GM12878 (cell line): ENCODE results near the gene IDH3B. TPM values are rescaled to one million over a fixed set of nuclear protein-coding genes. Genes with fewer than 3 reads are reported as not detected.

Source experiments
- ATAC-seq: fragments of 200-7000 bp; cut with Tn5 transposase; 3 replicates; pipeline ENCODE4 v1.9.1; 2020; ENCODE audit warnings: mild to moderate bottlenecking, moderate library complexity
- BruUV-seq: library from RNA; stranded (reverse); fragments of 400-500 nt; replicated peaks from 2 replicates; lab custom pipeline; 2021; lab: Mats Ljungman, UMichigan
- CTCF ChIA-PET: fragments of 300-600 bp; sonication (Branson Sonifier 250); formaldehyde crosslinking; extraction: SDS; loops from one replicate; lab custom pipeline; 2021; ENCODE audit warnings: inconsistent platforms; lab: Yijun Ruan, JAX
- POLR2A ChIA-PET: fragments of 350-600 bp; formaldehyde crosslinking; extraction: SDS; loops from one replicate; lab custom pipeline; 2021; ENCODE audit warnings: inconsistent platforms; lab: Charles Lee
- RAD21 ChIA-PET: fragments of 300-600 bp; sonication (Branson Sonifier 250); formaldehyde crosslinking; loops from one replicate; lab custom pipeline; 2023; ENCODE audit warnings: antibody characterized with exemption; ENCODE audit not compliant: unreplicated experiment; lab: Charles Lee
- SMC1A ChIA-PET: fragments of 300-600 bp; sonication (Branson Sonifier 250); formaldehyde crosslinking; loops from one replicate; lab custom pipeline; 2023; ENCODE audit not compliant: unreplicated experiment, uncharacterized antibody; lab: Charles Lee
- DNase-seq: peaks from one replicate; pipeline ENCODE4 v3.0.0-alpha.2; 2011; ENCODE audit warnings: low read depth, low spot score
- FAIRE-seq: peaks from 3 replicates; lab custom pipeline; 2011; peaks lifted over from hg19 to GRCh38; lab: Jason Lieb, UNC
- H2AFZ ChIP-seq: 2 replicates; pipeline ENCODE4 v1.6.0; 2011; ENCODE audit warnings: low read depth, low read length, control low read depth; ENCODE audit not compliant: control insufficient read depth
- H3K27ac ChIP-seq: 2 replicates; pipeline ENCODE4 v1.5.1; 2011; ENCODE audit warnings: control low read depth; ENCODE audit not compliant: control insufficient read depth, insufficient read depth
- H3K27me3 ChIP-seq, 2 experiments: replicated peaks in 1 of 2; 2 replicates each; pipeline versions ENCODE4 v1.6.0 to v1.6.1; 2011; ENCODE audit warnings: low read length in 1 of 2; ENCODE audit not compliant: control insufficient read depth in 2 of 2, insufficient read depth in 2 of 2
- H3K36me3 ChIP-seq, 2 experiments: 2 replicates each; pipeline ENCODE4 v1.5.1; 2011; ENCODE audit warnings: low read length in 1 of 2; ENCODE audit not compliant: control insufficient read depth in 2 of 2, insufficient read depth in 2 of 2
- H3K4me1 ChIP-seq: 2 replicates; pipeline ENCODE4 v1.6.1; 2011; ENCODE audit warnings: mild to moderate bottlenecking, low read length, moderate library complexity, mixed read lengths; ENCODE audit not compliant: control insufficient read depth, insufficient read depth
- H3K4me2 ChIP-seq: 2 replicates; pipeline ENCODE4 v1.6.0; 2011; ENCODE audit warnings: control low read depth; ENCODE audit not compliant: control insufficient read depth, insufficient read depth
- H3K4me3 ChIP-seq: fragments of 200-600 bp; sonication (generic); 2 replicates; pipeline ENCODE4 v1.5.1; 2016
- H3K79me2 ChIP-seq: 2 replicates; pipeline ENCODE4 v1.6.0; 2011; ENCODE audit warnings: low read length; ENCODE audit not compliant: control insufficient read depth, insufficient read depth
- H3K9ac ChIP-seq: 2 replicates; pipeline ENCODE4 v1.8.0; 2011; ENCODE audit warnings: low read length, control low read depth, mixed read lengths; ENCODE audit not compliant: control insufficient read depth, insufficient read depth
- H3K9me3 ChIP-seq: replicated peaks from 3 replicates; pipeline ENCODE4 v1.5.1; 2011; ENCODE audit warnings: mild to moderate bottlenecking, low read length; ENCODE audit not compliant: control insufficient read depth, insufficient read depth
- H4K20me1 ChIP-seq: 2 replicates; pipeline ENCODE4 v1.6.0; 2011; ENCODE audit not compliant: control insufficient read depth, insufficient read depth
- ASH2L ChIP-seq: fragments of 300-600, 200-600 bp; sonication (generic); IDR thresholded peaks from 2 replicates; pipeline ENCODE4 v1.6.1; 2017; ENCODE audit warnings: low read depth, mild to moderate bottlenecking, borderline replicate concordance
- BRCA1 ChIP-seq: IDR thresholded peaks from 2 replicates; pipeline ENCODE4 v1.6.1; 2011; ENCODE audit warnings: low read depth, low read length, improper control_type of control experiment
- CHD2 ChIP-seq: IDR thresholded peaks from 2 replicates; pipeline ENCODE4 v1.6.1; 2011; ENCODE audit warnings: low read depth, low read length, improper control_type of control experiment, borderline replicate concordance
- IKZF1 ChIP-seq: fragments of 450-650 bp; conservative IDR thresholded peaks from 2 replicates; pipeline ENCODE4 v1.6.1; 2017; ENCODE audit warnings: antibody characterized with exemption, mild to moderate bottlenecking
- JUND ChIP-seq: IDR thresholded peaks from 2 replicates; pipeline ENCODE4 v1.6.1; 2012; ENCODE audit warnings: low read depth, mild to moderate bottlenecking, low read length, improper control_type of control experiment, moderate library complexity
- KAT2A ChIP-seq: conservative IDR thresholded peaks from 2 replicates; pipeline ENCODE4 v1.6.1; 2011; ENCODE audit warnings: low read depth, low read length; ENCODE audit not compliant: control insufficient read depth
- MEF2A ChIP-seq: IDR thresholded peaks from 2 replicates; pipeline ENCODE4 v1.6.1; 2011; ENCODE audit warnings: low read depth, mild to moderate bottlenecking, low read length, moderate library complexity; ENCODE audit not compliant: insufficient read depth
- NR2C1 ChIP-seq: fragments of 450-650 bp; IDR thresholded peaks from 2 replicates; pipeline ENCODE4 v1.6.1; 2017; ENCODE audit warnings: antibody characterized with exemption, mild to moderate bottlenecking, moderate library complexity
- POLR2A ChIP-seq: IDR thresholded peaks from 2 replicates; pipeline ENCODE4 v1.6.1; 2011; ENCODE audit warnings: low read depth, mild to moderate bottlenecking, low read length
- SIN3A ChIP-seq: IDR thresholded peaks from 2 replicates; pipeline ENCODE4 v1.6.1; 2012; ENCODE audit warnings: low read depth, low read length, improper control_type of control experiment
- SMC3 ChIP-seq: IDR thresholded peaks from 2 replicates; pipeline ENCODE4 v1.6.1; 2011; ENCODE audit warnings: low read length, improper control_type of control experiment, borderline replicate concordance
- STAT1 ChIP-seq: fragments of 450-650 bp; conservative IDR thresholded peaks from 2 replicates; pipeline ENCODE4 v1.6.1; 2014; ENCODE audit warnings: antibody characterized with exemption, mild to moderate bottlenecking
- TAF1 ChIP-seq: IDR thresholded peaks from 2 replicates; pipeline ENCODE4 v1.6.1; 2011; ENCODE audit warnings: mild to moderate bottlenecking, low read depth, low read length, borderline replicate concordance
- TCF12 ChIP-seq: IDR thresholded peaks from 2 replicates; pipeline ENCODE4 v1.6.1; 2011; ENCODE audit warnings: low read depth, mild to moderate bottlenecking, low read length
- ZNF207 ChIP-seq: fragments of 450-650 bp; IDR thresholded peaks from 2 replicates; pipeline ENCODE4 v1.6.1; 2014; ENCODE audit warnings: antibody characterized with exemption, mild to moderate bottlenecking, borderline replicate concordance
- ZNF622 ChIP-seq: fragments of 450-650 bp; IDR thresholded peaks from 2 replicates; pipeline ENCODE4 v1.6.1; 2017; ENCODE audit warnings: mild to moderate bottlenecking, inconsistent platforms
- WGBS: methylation state at CpG from one replicate; pipeline ENCODE4 v1.1.6; 2016; ENCODE audit warnings: low lambda C conversion rate; ENCODE audit not compliant: insufficient replicate concordance, insufficient coverage; ENCODE audit errors: missing lambda C conversion rate; 5-methylcytosine and 5-hydroxymethylcytosine counted together
- in situ Hi-C: fragments of 300-500 bp; cut with MboI; formaldehyde crosslinking; loops from 9 replicates; pipeline ENCODE4 v1.14.3; 2018; ENCODE audit warnings: mixed read lengths
- intact Hi-C: fragments of 100-400 bp; cut with micrococcal nuclease; formaldehyde crosslinking; loops from one replicate; pipeline ENCODE4 v1.14.2; 2022; ENCODE audit not compliant: unreplicated experiment
- polyA plus RNA-seq, 11 experiments: library from polyadenylated mRNA; depleted of rRNA in 4 of 11; unstranded in 6 of 11; stranded (reverse) in 5 of 11; fragments of >200 nt; fragmentation: Nextera tagmentation in 4 of 11; fragmentation: Illumina TruSeq in 1 of 11; extraction: Ambion mirVana in 4 of 11; extraction: Trizol in 1 of 11; gene quantifications; 1 replicate in 1 of 11; 2 replicates in 10 of 11; pipeline versions ENCODE4 v1.2.1 to v1.2.3, GENCODE V29; 2011 to 2016; ENCODE audit warnings: inconsistent platforms in 2 of 11, missing spikeins in 2 of 11, low read depth in 1 of 11
- total RNA-seq, 4 experiments: library from RNA; depleted of rRNA in 3 of 4; stranded (reverse); fragments of >200 nt in 3 of 4; fragmentation: Illumina TruSeq in 1 of 4; extraction: Trizol in 1 of 4; gene quantifications; 2 replicates each; pipeline versions ENCODE4 v1.2.1 to v1.2.3, GENCODE V29; 2013 to 2021
- TF ChIP-seq, protein P1 (sequence below): fragments of 450-650 bp; IDR thresholded peaks from 2 replicates; pipeline ENCODE4 v1.6.1; 2017; ENCODE audit warnings: mild to moderate bottlenecking, moderate library complexity
- TF ChIP-seq, protein P2 (sequence below): fragments of 450-650 bp; IDR thresholded peaks from 2 replicates; pipeline ENCODE4 v1.6.1; 2014; ENCODE audit warnings: mild to moderate bottlenecking

The IDH3B gene
- total and polyA plus RNA-seq, 10 of the 15 experiments (the other 5 are each of a cell fraction or from before 2014, with no cell fraction given), result 65.3 to 177 (median 121) TPM

DNA sequence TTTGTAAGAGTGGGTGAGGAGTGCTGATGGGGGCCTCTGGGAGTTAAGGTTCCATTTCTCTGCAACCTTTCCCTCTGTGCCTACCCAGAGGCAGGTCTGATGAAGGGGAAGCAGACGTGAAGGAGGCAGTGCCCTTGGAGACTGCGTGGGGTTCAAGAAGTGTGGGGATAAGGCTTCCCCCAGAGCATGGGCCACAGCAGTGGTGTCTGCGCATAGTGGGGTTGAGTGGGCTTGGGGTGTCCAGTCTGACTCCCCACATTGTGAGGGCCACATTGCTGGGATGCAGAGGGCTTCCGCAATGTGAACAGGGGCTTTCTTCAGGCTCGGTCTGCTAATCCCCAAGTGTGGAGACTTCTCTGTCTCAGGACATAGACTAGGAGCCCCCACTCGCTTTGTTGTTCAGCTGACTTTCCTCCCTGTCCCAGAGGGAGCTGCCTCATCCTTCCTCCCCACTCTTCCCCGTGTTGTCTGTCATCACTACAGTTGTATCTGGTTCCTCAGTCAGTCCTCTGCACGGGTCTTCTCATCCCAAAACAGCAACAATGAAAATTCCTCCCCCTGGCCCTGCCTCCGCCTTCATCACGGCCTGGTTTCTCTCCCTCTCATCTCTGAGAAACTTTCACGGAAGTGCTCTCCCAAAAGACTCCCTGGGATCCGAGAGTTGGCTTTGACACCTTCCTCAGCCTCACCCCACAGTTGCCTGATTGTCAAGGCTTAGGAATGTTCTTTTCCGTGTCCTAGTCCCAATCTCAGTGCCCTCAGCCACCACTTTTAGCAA lies 31.4 kb upstream of the IDH3B start (continued):
- no peak for TF ChIP-seq MEF2A
- TF ChIP-seq CHD2, result no peak
- TF ChIP-seq KAT2A, result no peak

DNA sequence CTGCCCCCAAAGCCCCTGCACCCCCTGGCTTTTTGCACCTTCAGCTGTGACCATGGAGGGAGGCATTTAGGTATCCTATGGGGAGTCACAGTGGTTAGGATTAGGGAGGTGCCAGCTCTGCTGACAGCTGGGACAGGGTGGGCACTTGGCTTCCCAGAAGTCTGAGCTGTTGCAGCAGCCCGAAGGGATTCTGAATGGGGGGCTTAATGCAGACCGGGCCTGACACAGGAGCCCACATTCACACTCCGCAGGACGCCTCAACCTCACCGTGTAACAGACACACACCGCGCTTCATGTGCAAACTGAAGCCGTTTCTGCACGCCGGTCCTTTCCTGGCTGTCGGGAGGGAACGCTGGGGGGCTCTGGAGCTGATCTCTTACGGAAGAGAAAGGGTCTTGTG lies 30.5 kb upstream of the IDH3B start:
- SMC1A ChIA-PET, result interaction anchor here (0.6 kb wide), 1 partner anchor 47 kb away, joined by 3 read pairs; no protein-coding TSS in a partner anchor
- CTCF ChIA-PET, result interaction anchor here (0.5 kb wide), 1 partner anchor 22 kb away, joined by 3 read pairs; no protein-coding TSS in a partner anchor
- H3K4me3 ChIP-seq, result no peak overlapping the region
- no peak overlapping the region for H3K4me2 ChIP-seq
- BruUV-seq, result no TSS peak
- H3K4me1 ChIP-seq, result no peaks in the 10 kb centered on the region
- H3K36me3 ChIP-seq, result no peaks in the 10 kb centered on the region
- in situ Hi-C loops (no loop called here), intact Hi-C loops (no loop called here)
- DNase-seq (no peak), ATAC-seq (no peak), FAIRE-seq (no peak)
- peaks cover 10 to 26% of the 10 kb centered on the region in 2 experiments for H3K27me3 ChIP-seq
- 47% methylated on average over 13 of the region's 13 CpGs for WGBS
- POLR2A ChIA-PET, result no interaction called here
- H3K9ac ChIP-seq, result no peak overlapping the region
- H3K9me3 ChIP-seq, result no peaks in the 10 kb centered on the region
- no peak overlapping the region for H2AFZ ChIP-seq
- H3K79me2 ChIP-seq, result no peaks in the 10 kb centered on the region
- H3K27ac ChIP-seq, result no peak overlapping the region
- RAD21 ChIA-PET, result no interaction called here
- no peaks in the 10 kb centered on the region for H4K20me1 ChIP-seq
- no peak for TF ChIP-seq IKZF1
- TF ChIP-seq POLR2A, result no peak
- no peak for TF ChIP-seq STAT1
- no peak for TF ChIP-seq NR2C1
- TF ChIP-seq JUND, result no peak
- TF ChIP-seq TCF12, result no peak
- TF ChIP-seq ZNF622, result no peak
- no peak for TF ChIP-seq TAF1
- TF ChIP-seq, protein P1, sequence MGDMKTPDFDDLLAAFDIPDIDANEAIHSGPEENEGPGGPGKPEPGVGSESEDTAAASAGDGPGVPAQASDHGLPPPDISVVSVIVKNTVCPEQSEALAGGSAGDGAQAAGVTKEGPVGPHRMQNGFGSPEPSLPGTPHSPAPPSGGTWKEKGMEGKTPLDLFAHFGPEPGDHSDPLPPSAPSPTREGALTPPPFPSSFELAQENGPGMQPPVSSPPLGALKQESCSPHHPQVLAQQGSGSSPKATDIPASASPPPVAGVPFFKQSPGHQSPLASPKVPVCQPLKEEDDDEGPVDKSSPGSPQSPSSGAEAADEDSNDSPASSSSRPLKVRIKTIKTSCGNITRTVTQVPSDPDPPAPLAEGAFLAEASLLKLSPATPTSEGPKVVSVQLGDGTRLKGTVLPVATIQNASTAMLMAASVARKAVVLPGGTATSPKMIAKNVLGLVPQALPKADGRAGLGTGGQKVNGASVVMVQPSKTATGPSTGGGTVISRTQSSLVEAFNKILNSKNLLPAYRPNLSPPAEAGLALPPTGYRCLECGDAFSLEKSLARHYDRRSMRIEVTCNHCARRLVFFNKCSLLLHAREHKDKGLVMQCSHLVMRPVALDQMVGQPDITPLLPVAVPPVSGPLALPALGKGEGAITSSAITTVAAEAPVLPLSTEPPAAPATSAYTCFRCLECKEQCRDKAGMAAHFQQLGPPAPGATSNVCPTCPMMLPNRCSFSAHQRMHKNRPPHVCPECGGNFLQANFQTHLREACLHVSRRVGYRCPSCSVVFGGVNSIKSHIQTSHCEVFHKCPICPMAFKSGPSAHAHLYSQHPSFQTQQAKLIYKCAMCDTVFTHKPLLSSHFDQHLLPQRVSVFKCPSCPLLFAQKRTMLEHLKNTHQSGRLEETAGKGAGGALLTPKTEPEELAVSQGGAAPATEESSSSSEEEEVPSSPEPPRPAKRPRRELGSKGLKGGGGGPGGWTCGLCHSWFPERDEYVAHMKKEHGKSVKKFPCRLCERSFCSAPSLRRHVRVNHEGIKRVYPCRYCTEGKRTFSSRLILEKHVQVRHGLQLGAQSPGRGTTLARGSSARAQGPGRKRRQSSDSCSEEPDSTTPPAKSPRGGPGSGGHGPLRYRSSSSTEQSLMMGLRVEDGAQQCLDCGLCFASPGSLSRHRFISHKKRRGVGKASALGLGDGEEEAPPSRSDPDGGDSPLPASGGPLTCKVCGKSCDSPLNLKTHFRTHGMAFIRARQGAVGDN, result no peak
- TF ChIP-seq BRCA1, result no peak
- TF ChIP-seq ZNF207, result no peak
- TF ChIP-seq SIN3A, result no peak
- no peak for TF ChIP-seq CHD2
- no peak for TF ChIP-seq SMC3
- no peak for TF ChIP-seq ASH2L
- TF ChIP-seq, protein P2, sequence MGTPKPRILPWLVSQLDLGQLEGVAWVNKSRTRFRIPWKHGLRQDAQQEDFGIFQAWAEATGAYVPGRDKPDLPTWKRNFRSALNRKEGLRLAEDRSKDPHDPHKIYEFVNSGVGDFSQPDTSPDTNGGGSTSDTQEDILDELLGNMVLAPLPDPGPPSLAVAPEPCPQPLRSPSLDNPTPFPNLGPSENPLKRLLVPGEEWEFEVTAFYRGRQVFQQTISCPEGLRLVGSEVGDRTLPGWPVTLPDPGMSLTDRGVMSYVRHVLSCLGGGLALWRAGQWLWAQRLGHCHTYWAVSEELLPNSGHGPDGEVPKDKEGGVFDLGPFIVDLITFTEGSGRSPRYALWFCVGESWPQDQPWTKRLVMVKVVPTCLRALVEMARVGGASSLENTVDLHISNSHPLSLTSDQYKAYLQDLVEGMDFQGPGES, result no peak
